Colonic mucosa (tissue), 4 donors: ENCODE results near the gene SOHLH2. TPM values are rescaled to one million over a fixed set of nuclear protein-coding genes. Genes with fewer than 3 reads are reported as not detected.

ENCODE experiments used
- DNase-seq: peaks from one replicate; pipeline ENCODE4 v3.0.0-alpha.2; 2020
- H3K27ac ChIP-seq: fragments of 200-600 bp; one replicate; pipeline ENCODE4 v1.8.0; 2021
- H3K27me3 ChIP-seq: fragments of 200-600 bp; one replicate; pipeline ENCODE4 v1.8.0; 2021
- H3K36me3 ChIP-seq: fragments of 200-600 bp; one replicate; pipeline ENCODE4 v1.8.0; 2021
- H3K4me1 ChIP-seq: fragments of 200-600 bp; one replicate; pipeline ENCODE4 v1.8.0; 2021; ENCODE audit warnings: mild to moderate bottlenecking
- H3K4me3 ChIP-seq: fragments of 200-600 bp; one replicate; pipeline ENCODE4 v1.8.0; 2021
- H3K9ac ChIP-seq, 2 donors: one replicate each; pipeline ENCODE4 v1.7.0; 2013; ENCODE audit warnings: control low read depth in 2 of 2, low read depth in 2 of 2, low read length in 2 of 2
- H3K9me3 ChIP-seq: fragments of 200-600 bp; one replicate; pipeline ENCODE4 v1.8.0; 2021
- intact Hi-C: fragments of 100-400 bp; cut with DNase I; formaldehyde crosslinking; loops from one replicate; pipeline ENCODE4 v1.14.1; 2022
- total RNA-seq, 2 donors: library from RNA; stranded (reverse); fragmentation: NEBNext Ultra II Directional in 1 of 2; extraction: Animal tissue kit (Norgen Biotek cat#: 25700) in 1 of 2; gene quantifications; one replicate each; pipeline ENCODE4 v1.2.1, GENCODE V29; 2021
- TF ChIP-seq, protein P1 (sequence below): fragments of 200-600 bp; IDR thresholded peaks from one replicate; pipeline ENCODE4 v1.8.0; 2022; ENCODE audit warnings: antibody characterized with exemption, mild to moderate bottlenecking
- donor health status: healthy.
- donor health status: DM: no; HTN: no; CAD: no.
- donor health status: DM: no; HTN: no; CAD: no.

Gene SOHLH2
- total RNA-seq, 2 donors from 2014 or later: 0.32 TPM; not detected in 1

DNA sequence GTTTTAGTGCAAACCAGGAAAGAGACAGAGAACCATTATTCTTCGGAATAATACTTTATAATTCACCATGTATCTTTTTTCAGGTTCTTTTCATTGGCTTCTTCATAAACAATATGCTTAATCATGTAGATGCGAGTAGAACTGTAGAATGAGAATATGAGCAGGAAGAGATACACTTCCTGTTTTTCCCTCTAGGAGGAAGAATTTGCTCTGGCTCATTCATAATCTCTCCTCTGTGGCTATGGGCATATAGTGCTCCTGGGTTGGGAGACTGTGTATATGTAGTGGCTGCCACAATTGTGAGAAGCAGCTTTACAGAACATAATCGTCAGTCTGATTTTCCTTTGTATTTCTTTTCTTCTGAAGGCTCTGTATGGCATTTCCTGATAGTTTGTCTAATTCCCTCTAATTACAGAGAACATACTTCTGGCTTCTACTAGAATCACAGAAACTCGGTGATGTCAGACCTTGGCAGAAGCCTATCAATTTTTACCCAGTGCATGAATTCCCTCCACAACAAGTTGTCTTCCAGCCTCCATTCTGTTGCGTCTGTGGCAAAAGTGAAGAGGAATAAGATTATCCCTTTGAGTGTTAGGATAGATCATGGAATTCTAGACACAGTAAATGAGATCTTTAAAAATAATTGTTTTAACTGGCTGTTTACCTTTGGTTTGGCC, 80.3 kb downstream of the SOHLH2 start:
- no peaks in the 10 kb centered on the region for H3K9me3 ChIP-seq
- no peak overlapping the region for H3K4me3 ChIP-seq
- H3K27me3 ChIP-seq: peaks cover 8% of the 10 kb centered on the region
- DNase-seq: no peak
- intact Hi-C loops: no loop called here
- H3K27ac ChIP-seq: no peak overlapping the region
- H3K4me1 ChIP-seq: no peaks in the 10 kb centered on the region
- TF ChIP-seq, protein P1, sequence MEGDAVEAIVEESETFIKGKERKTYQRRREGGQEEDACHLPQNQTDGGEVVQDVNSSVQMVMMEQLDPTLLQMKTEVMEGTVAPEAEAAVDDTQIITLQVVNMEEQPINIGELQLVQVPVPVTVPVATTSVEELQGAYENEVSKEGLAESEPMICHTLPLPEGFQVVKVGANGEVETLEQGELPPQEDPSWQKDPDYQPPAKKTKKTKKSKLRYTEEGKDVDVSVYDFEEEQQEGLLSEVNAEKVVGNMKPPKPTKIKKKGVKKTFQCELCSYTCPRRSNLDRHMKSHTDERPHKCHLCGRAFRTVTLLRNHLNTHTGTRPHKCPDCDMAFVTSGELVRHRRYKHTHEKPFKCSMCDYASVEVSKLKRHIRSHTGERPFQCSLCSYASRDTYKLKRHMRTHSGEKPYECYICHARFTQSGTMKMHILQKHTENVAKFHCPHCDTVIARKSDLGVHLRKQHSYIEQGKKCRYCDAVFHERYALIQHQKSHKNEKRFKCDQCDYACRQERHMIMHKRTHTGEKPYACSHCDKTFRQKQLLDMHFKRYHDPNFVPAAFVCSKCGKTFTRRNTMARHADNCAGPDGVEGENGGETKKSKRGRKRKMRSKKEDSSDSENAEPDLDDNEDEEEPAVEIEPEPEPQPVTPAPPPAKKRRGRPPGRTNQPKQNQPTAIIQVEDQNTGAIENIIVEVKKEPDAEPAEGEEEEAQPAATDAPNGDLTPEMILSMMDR: no peak
- H3K36me3 ChIP-seq: no peaks in the 10 kb centered on the region
- no peak overlapping the region for H3K9ac ChIP-seq

DNA sequence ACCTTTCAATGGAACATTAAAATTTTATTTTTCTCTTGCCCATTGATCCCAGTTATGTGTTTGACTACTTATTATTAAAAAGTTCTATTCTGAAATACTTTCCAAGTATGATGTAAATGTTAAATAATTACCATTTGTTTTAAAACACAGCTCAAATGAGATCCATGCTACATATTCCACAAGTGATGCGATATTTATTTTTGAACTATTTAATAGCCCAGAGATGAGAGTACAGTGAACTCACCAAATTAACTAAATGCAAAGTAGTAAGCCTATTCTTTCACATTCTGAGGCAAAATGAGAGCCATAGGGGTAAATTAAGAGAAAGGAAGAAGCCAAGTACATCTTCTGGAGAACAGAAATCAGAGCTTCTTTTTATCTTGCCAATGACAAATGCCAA, 82.0 kb downstream of the SOHLH2 start:
- H3K4me1 ChIP-seq: no peaks in the 10 kb centered on the region
- H3K36me3 ChIP-seq: no peaks in the 10 kb centered on the region
- intact Hi-C loops: no loop called here
- H3K9ac ChIP-seq: no peak overlapping the region
- H3K4me3 ChIP-seq: no peak overlapping the region
- H3K9me3 ChIP-seq: no peaks in the 10 kb centered on the region
- H3K27me3 ChIP-seq: peaks cover 8% of the 10 kb centered on the region
- no peak for DNase-seq
- no peak overlapping the region for H3K27ac ChIP-seq
- TF ChIP-seq, protein P1: no peak

DNA sequence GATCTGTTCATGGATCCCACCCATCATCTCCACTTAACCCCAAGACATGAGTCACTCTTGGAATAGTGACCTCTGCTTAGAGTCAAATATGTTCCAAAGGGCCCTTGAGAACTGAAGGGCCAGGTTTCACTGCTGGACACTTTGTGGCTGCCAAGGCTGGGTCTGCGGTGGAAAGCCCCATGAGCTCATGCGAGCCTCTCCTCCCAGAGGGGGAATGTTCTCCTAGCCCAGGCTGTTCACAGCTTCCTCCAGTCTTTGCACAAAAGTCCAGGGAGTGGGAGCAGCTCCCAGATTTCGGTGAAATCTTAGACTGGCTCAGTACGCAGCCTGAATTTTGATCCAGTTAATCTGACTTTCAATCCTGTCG, 82.4 kb downstream of the SOHLH2 start:
- Histone ChIP-seq H3K27ac (no peak overlapping the region), H3K27me3 (peaks cover 8% of the 10 kb centered on the region), H3K4me3 (no peak overlapping the region), H3K36me3 (no peaks in the 10 kb centered on the region), H3K9me3 (no peaks in the 10 kb centered on the region), H3K4me1 (no peaks in the 10 kb centered on the region), H3K9ac (no peak overlapping the region)
- DNase-seq: peak; percentile 29
- intact Hi-C loops: no loop called here
- TF ChIP-seq, protein P1: no peak

DNA sequence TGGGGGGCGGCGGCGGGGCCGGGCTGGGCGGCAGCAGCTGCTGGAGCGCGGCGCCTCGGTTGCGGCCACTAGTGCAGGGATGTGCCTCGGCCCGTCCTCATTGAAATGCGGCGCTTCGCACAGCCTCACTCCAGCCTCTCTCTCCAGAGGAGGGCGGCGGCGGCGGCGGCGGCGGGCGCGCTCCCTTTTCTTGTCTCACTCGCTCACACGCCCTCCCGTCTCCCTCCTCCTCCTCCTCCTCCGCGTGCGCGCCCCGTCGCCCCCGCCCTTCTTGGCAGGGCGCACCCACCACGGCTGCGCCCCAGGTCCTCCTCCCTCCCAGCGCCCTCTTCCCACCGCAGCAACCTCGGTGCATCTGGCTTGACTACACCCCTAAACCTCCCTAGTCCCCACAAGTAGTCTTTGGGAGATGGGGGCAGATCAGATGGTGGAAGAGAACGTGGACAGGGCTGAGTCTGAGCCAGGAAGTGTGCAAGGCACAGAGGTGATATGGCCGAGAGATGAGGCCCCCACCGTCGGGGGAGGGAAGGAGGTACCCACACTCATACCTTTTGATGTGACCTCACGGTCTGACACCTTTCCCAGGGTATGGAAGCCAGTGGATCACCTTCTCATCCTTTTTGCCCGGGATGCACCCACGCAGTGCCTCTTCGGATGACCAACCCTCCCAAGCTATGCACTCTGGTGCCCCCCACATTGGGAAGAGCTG, 83.0 kb downstream of the SOHLH2 start, which contains the start of gene DCLK1:
TSS of gene DCLK1 (minus strand) at position 161 of the 709 bp plus-strand sequence.
- H3K9me3 ChIP-seq: no peaks in the 10 kb centered on the region
- TF ChIP-seq, protein P1: no peak
- peak; percentile 45 for DNase-seq
- peak within 1 kb of the TSS; percentile 19 for H3K4me3 ChIP-seq
- no peaks in the 10 kb centered on the region for H3K36me3 ChIP-seq
- no peak within 1 kb of the TSS for H3K27ac ChIP-seq
- H3K9ac ChIP-seq: peak within 1 kb of the TSS in 1 of 2 donors; percentile 24
- H3K4me1 ChIP-seq: no peaks in the 10 kb centered on the region
- H3K27me3 ChIP-seq: peaks cover 8% of the 10 kb centered on the region
- intact Hi-C loops: no loop called here

DNA sequence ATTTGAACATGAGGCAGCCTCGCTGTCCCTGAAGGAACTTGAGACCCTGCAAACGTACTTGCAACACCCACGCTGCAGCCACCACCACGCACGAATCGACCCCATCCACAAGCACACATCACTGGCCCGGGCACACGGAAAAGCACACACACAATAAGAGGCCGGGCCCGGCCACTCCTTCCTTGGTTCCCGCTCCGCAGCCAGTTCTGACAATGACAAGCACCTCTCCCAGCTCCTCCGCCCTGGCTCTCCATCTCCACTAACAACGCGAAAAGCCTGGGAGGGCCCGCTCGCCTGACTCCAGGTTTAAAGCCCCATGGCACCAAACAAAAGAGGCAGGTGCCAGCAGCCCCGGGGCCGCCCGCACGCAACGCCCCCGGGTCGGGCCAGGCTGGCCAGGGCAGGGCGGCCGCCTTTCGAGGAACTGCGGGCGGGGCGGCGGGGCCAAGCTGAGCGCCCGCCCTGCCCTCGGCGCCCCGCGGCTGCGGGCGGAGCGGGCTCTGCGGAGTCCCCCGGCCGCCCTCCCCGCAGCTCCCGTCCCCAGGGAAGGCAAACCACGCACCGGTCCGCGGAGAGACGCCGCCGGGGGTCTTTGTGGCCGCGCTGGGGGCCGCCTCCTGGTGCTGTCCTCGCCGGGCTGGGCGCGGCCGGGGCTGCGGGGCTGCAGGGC, 83.7 kb downstream of the SOHLH2 start:
- peaks cover 8% of the 10 kb centered on the region for H3K27me3 ChIP-seq
- H3K27ac ChIP-seq: no peak overlapping the region
- no peaks in the 10 kb centered on the region for H3K36me3 ChIP-seq
- TF ChIP-seq, protein P1: no peak
- no peak for DNase-seq
- intact Hi-C loops: no loop called here
- H3K9ac ChIP-seq: no peak overlapping the region
- peak overlapping the region; percentile 19 for H3K4me3 ChIP-seq
- no peaks in the 10 kb centered on the region for H3K4me1 ChIP-seq
- H3K9me3 ChIP-seq: no peaks in the 10 kb centered on the region
